ENCODE measurements around the gene MAN1C1. TPM values are rescaled to one million over a fixed set of nuclear protein-coding genes. Genes with fewer than 3 reads are reported as not detected.

Gene MAN1C1
- total and polyA plus RNA-seq, 9 of the 15 experiments (the other 6 are each of a cell fraction or from before 2014, with no cell fraction given), result 0.04 to 0.44 (median 0.10) TPM; not detected in 3

- TF ChIP-seq SRF (CRISPR knock-in tag; IDR thresholded peaks at IDR 0.05), result no peak
- TF ChIP-seq ID3 (CRISPR knock-in tag; IDR thresholded peaks at IDR 0.05), result no peak
- no peak for TF ChIP-seq ID3 (tag; IDR thresholded peaks at IDR 0.05)
- no peak for TF ChIP-seq SIX5 (IDR thresholded peaks at IDR 0.05; ENCODE audit: borderline replicate concordance in 1 of 2, insufficient read depth in 1 of 2, low read depth in 1 of 2, low read length in 2 of 2)
- TF ChIP-seq CBFA2T2 (conservative IDR thresholded peaks at IDR 0.05), result no peak
- no peak for TF ChIP-seq HDAC3 (IDR thresholded peaks at IDR 0.05; ENCODE audit: borderline replicate concordance, partially characterized antibody)
- no peak for TF ChIP-seq ZNF436 (CRISPR knock-in tag; IDR thresholded peaks at IDR 0.05)
- no peak for TF ChIP-seq KLF10 (CRISPR knock-in tag; IDR thresholded peaks at IDR 0.05)
- TF ChIP-seq RFX1 (IDR thresholded peaks at IDR 0.05), result no peak
- H2AFZ ChIP-seq (ENCODE audit: low read depth, low read length), result no peak overlapping the region
- no peak overlapping the region for H3K4me2 ChIP-seq (ENCODE audit: insufficient read depth, low read length)
- peaks cover 11% of the 10 kb centered on the region for H4K20me1 ChIP-seq (replicated peaks; ENCODE audit: control insufficient read depth, insufficient read depth, low read length)
- DNase-seq (ENCODE audit: extremely low read depth in 1 of 4, low spot score in 3 of 4) (no peak), FAIRE-seq (no peak), ATAC-seq (no peak)
- 5% methylated on average over 3 of the region's 3 CpGs for WGBS (ENCODE audit: insufficient coverage, low coverage, missing lambda C conversion rate)
- BruUV-seq (replicated peaks), result no TSS peak
- H3K27me3 ChIP-seq (ENCODE audit: control insufficient read depth in 2 of 2, insufficient read depth in 2 of 2, low read length in 2 of 2), result peaks cover 38 to 61% of the 10 kb centered on the region in 2 experiments
- no peaks in the 10 kb centered on the region for H3K79me2 ChIP-seq (ENCODE audit: control insufficient read depth, insufficient read depth, low read length)
- no peak overlapping the region for H3K4me3 ChIP-seq
- ChIA-PET POLR2A (no interaction called here), CTCF (ENCODE audit: low intra/inter-chr PET ratio) (no interaction called here)
- intact Hi-C loops (cut with micrococcal nuclease) (no loop called here), in situ Hi-C loops (cut with MboI) (no loop called here)
- no peaks in the 10 kb centered on the region for H3K9me1 ChIP-seq (ENCODE audit: control insufficient read depth, insufficient read depth, low read length)
- no peaks in the 10 kb centered on the region for H3K9me3 ChIP-seq (replicated peaks; ENCODE audit: control insufficient read depth, insufficient read depth, low read depth, low read length)
- no peaks in the 10 kb centered on the region for H3K36me3 ChIP-seq (ENCODE audit: control insufficient read depth, insufficient read depth, low read length)
- H3K27ac ChIP-seq (ENCODE audit: extremely low read depth, low read depth, low read length), result no peak overlapping the region
- H3K9ac ChIP-seq (ENCODE audit: insufficient read depth in 1 of 2, low read depth in 2 of 2, low read length in 2 of 2), result no peak overlapping the region
- no peaks in the 10 kb centered on the region for H3K4me1 ChIP-seq (replicated peaks in 1 of 2; ENCODE audit: control insufficient read depth in 2 of 2, insufficient read depth in 2 of 2, low read length in 2 of 2)
These were observed 58.2 kb downstream of the MAN1C1 start for GRCh38 chr1:25674807-25675084.
